Measurements from ENCODE around the gene GPR27.

Gene GPR27

DNA sequence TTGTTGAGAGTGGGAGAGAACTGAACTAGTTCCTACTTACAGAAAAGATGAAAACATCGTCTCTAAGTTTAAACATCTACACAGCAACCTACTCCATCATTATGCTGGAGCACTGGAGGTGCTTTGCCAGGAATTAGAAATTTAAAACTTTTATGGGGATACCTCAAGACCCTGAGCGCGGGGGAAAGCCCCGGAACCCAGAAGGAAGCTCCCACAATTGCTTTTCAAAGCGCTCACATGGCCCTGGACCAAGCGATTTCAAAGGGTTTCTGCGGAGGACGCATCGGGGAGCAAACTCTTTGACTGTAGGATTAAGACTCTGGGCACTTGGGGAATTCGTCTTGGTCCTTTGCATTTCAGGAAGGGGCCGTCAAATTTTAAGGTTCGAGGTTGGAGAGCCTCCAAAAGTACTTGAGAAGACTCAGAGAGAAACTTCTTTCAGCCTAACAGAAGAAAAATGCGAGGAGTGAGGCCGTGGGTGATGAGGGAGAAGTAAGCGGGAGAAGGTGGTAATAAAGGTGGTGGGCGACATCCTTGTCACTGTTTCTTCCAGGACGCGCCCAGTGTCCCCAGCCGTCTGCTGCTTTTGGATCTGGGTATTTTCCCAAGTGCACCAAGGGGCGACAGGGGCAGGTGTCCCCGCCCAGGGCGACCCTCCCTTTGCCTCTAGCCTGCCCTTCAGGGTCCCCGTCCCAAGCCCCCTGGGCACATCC lies 30.7 kb downstream of the GPR27 start:
- H3K36me3 ChIP-seq (ENCODE audit: control insufficient read depth, insufficient read depth, low read length), result no peaks in the 10 kb centered on the region
- H3K4me3 ChIP-seq (ENCODE audit: insufficient read depth, low read depth, low read length), result peak overlapping the region; percentile 40
- no peaks in the 10 kb centered on the region for H3K9me3 ChIP-seq (ENCODE audit: control insufficient read depth, low read length)
- no peak overlapping the region for H3K27ac ChIP-seq (ENCODE audit: insufficient read depth, low read depth, low read length, poor library complexity, severe bottlenecking)
- peaks cover 74% of the 10 kb centered on the region for H3K27me3 ChIP-seq (ENCODE audit: control insufficient read depth, insufficient read depth, low read length, poor library complexity, severe bottlenecking)
- WGBS, 2 experiments, result 1 to 3% methylated on average over 23 of the region's 23 CpGs
- peaks cover 13% of the 10 kb centered on the region for H3K4me1 ChIP-seq (ENCODE audit: control insufficient read depth, insufficient read depth, low read length)

DNA sequence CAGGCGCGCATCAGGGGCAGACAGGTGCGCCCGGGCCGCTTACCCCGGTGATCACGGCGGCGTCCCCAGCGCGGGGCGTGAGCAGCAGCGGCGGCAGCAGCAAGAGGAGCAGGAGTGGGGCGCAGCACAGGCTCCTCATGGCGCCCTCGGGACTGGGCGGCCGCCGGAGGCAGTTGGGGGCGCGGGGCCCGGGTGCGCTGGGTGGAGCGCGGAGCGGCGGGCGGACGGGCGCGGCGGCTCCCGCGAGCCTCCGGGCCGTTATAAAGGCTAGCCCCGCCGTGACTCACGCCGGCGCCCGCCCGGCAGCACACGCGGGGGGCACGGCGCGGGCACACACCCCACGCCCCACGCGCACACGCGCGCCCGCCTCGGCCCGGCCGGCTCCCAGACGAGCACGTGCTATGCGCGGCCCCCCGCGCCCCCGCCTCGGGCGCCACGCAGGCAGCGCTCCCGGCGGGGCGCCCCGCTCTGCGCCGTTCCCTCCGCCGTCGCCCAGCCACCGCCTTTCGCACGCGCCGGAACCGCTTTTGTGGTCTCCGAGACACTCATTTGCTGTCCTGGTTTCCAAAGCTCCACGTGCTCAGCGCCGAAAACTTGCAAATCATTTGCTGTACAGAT lies 31.4 kb downstream of the GPR27 start, which contains the start of gene PROK2:
PROK2 (minus strand) TSS at position 235 of the 618 bp plus-strand sequence; CDS start at position 139, 96 bp downstream.
- H3K9me3 ChIP-seq (ENCODE audit: control insufficient read depth, low read length), result no peaks in the 10 kb centered on the region
- peak within 1 kb of the TSS; percentile 40 for H3K4me3 ChIP-seq (ENCODE audit: insufficient read depth, low read depth, low read length)
- H3K27ac ChIP-seq (ENCODE audit: insufficient read depth, low read depth, low read length, poor library complexity, severe bottlenecking), result no peak within 1 kb of the TSS
- no peaks in the 10 kb centered on the region for H3K36me3 ChIP-seq (ENCODE audit: control insufficient read depth, insufficient read depth, low read length)
- peaks cover 13% of the 10 kb centered on the region for H3K4me1 ChIP-seq (ENCODE audit: control insufficient read depth, insufficient read depth, low read length)
- H3K27me3 ChIP-seq (ENCODE audit: control insufficient read depth, insufficient read depth, low read length, poor library complexity, severe bottlenecking), result peaks cover 70% of the 10 kb centered on the region
- 0% methylated on average over 89 of the region's 89 CpGs for WGBS, 2 experiments

DNA sequence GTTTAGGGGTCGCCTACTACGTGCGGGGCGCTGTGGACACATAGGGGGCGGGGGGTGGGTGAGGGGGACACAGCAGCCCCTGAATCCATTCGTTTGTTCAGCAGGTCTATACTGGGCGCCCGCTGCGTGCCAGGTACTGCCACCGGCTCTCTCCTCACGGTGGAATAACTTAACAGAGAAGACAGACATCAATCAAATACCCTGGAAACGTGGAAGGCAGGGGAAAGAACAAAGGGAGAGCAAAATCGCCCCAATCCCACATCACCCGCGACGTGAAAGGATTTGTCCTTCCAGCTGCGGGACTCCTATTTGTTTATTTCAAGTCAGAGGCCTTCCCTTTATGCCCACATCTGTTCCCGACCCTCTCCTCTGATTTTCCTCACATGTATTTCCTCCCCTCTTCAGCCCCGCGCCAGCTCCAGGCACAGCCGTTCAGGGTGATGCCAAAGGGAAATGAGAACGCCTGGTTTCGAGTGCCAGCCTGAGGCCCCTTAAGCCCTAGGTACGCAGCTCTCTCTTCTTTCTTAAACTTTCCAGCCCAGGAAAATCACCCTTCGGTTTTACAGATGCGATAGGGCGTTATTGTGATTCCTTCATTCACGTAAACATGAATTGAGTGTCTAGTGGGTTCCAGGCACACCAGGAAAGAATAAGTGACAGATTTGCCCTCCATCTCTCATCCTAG lies 32.0 kb downstream of the GPR27 start:
- H3K9me3 ChIP-seq (ENCODE audit: control insufficient read depth, low read length), result no peaks in the 10 kb centered on the region
- peaks cover 13% of the 10 kb centered on the region for H3K4me1 ChIP-seq (ENCODE audit: control insufficient read depth, insufficient read depth, low read length)
- no peaks in the 10 kb centered on the region for H3K36me3 ChIP-seq (ENCODE audit: control insufficient read depth, insufficient read depth, low read length)
- H3K27me3 ChIP-seq (ENCODE audit: control insufficient read depth, insufficient read depth, low read length, poor library complexity, severe bottlenecking), result peaks cover 68% of the 10 kb centered on the region
- WGBS, 2 experiments, result 20% methylated on average over 28 of the region's 28 CpGs
- H3K4me3 ChIP-seq (ENCODE audit: insufficient read depth, low read depth, low read length), result peak overlapping the region; percentile 40
- H3K27ac ChIP-seq (ENCODE audit: insufficient read depth, low read depth, low read length, poor library complexity, severe bottlenecking), result no peak overlapping the region

DNA sequence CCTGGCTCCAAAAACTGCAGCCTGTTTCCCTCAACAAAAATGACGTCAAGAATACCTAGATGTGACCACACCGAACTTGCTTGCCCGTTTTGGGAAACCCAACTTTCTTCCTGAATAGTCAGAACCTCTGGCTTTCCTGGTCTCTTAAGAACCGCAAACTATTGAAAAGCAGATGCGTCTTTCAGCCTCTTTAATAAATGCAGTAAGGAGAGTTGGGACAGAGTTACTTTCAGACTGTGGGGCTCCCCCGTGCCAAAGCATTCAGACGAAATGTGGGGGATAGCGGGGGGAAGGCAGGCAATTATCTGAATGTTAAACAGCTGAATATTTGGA lies 32.5 kb downstream of the GPR27 start:
- H3K9me3 ChIP-seq (ENCODE audit: control insufficient read depth, low read length), result no peaks in the 10 kb centered on the region
- H3K27me3 ChIP-seq (ENCODE audit: control insufficient read depth, insufficient read depth, low read length, poor library complexity, severe bottlenecking), result peaks cover 67% of the 10 kb centered on the region
- peaks cover 13% of the 10 kb centered on the region for H3K4me1 ChIP-seq (ENCODE audit: control insufficient read depth, insufficient read depth, low read length)
- H3K4me3 ChIP-seq (ENCODE audit: insufficient read depth, low read depth, low read length), result no peak overlapping the region
- 38 to 42% methylated on average over 8 of the region's 8 CpGs for WGBS, 2 experiments
- H3K36me3 ChIP-seq (ENCODE audit: control insufficient read depth, insufficient read depth, low read length), result no peaks in the 10 kb centered on the region
- H3K27ac ChIP-seq (ENCODE audit: insufficient read depth, low read depth, low read length, poor library complexity, severe bottlenecking), result no peak overlapping the region

DNA sequence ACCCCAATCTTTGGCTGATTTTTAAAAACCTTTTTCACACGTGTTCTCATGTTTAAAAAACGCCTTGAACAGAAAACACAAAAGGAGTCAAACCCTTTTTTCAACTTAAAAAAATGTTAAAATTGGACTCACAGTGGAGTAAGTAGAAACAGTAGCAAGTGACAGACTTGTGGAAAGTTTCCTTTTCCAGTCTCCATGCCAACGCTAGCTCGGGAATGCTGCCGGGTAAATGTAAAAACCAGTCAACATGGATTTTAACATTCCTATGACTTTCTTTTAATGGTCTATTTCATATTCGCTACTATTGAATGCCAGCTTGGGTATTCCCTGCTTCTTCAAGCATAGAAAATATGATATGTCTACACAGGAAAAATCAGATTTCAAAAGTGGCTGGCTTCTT lies 32.9 kb downstream of the GPR27 start:
- no peak overlapping the region for H3K4me3 ChIP-seq (ENCODE audit: insufficient read depth, low read depth, low read length)
- H3K27me3 ChIP-seq (ENCODE audit: control insufficient read depth, insufficient read depth, low read length, poor library complexity, severe bottlenecking), result peaks cover 64% of the 10 kb centered on the region
- H3K36me3 ChIP-seq (ENCODE audit: control insufficient read depth, insufficient read depth, low read length), result no peaks in the 10 kb centered on the region
- peaks cover 13% of the 10 kb centered on the region for H3K4me1 ChIP-seq (ENCODE audit: control insufficient read depth, insufficient read depth, low read length)
- no peak overlapping the region for H3K27ac ChIP-seq (ENCODE audit: insufficient read depth, low read depth, low read length, poor library complexity, severe bottlenecking)
- WGBS, 2 experiments, result 61 to 62% methylated on average over 6 of the region's 6 CpGs
- no peaks in the 10 kb centered on the region for H3K9me3 ChIP-seq (ENCODE audit: control insufficient read depth, low read length)

DNA sequence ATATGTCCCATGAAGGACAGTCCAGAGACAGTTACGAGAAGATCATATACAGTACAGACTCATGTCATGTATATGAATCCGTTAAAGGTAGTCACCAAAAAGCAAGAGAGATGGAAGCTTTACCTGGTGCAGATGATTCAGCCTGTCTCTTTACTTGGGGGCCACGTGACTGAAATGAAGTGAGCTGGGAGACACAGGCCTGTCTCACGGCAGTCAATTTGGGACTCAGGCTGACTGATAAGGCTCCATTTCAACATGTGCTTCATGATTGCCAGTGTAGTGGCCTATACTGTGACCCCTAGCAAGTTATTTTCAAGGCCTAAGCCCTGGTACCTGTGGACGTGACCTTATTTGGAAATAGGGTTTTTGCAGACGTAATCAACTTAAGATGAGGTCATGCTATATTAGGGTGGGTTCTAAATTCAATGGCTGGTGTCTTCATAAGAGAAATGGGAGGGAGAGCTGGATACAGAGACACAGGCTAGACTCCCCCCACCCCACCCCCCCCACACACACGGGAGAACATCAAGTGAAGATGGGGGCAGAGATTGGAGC lies 34.3 kb downstream of the GPR27 start:
- Histone ChIP-seq H3K9me3 (ENCODE audit: control insufficient read depth, low read length) (no peaks in the 10 kb centered on the region), H3K4me1 (ENCODE audit: control insufficient read depth, insufficient read depth, low read length) (peaks cover 11% of the 10 kb centered on the region), H3K36me3 (ENCODE audit: control insufficient read depth, insufficient read depth, low read length) (no peaks in the 10 kb centered on the region), H3K4me3 (ENCODE audit: insufficient read depth, low read depth, low read length) (no peak overlapping the region), H3K27me3 (ENCODE audit: control insufficient read depth, insufficient read depth, low read length, poor library complexity, severe bottlenecking) (peaks cover 50% of the 10 kb centered on the region), H3K27ac (ENCODE audit: insufficient read depth, low read depth, low read length, poor library complexity, severe bottlenecking) (no peak overlapping the region)
- 88 to 94% methylated on average over 6 to 7 of the region's 7 CpGs for WGBS, 2 experiments

DNA sequence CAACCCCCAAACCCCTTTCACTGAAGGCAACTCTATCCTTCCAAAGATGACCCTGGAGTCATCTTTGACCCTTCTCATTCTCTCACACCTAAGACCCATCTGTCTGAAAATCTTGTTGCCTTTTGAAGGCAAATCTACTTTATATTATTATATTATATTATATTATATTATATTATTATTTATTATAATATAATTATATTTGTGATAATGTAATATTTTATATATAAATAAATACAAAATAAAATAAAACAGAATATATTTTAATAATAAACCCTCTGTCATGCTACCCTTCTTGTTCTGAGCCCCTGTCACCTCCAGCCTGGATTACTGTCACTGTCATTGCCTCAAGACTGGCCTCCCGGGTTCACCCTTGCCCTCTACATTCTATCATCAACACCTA lies 36.3 kb downstream of the GPR27 start:
- Histone ChIP-seq H3K27me3 (ENCODE audit: control insufficient read depth, insufficient read depth, low read length, poor library complexity, severe bottlenecking) (peaks cover 30% of the 10 kb centered on the region), H3K27ac (ENCODE audit: insufficient read depth, low read depth, low read length, poor library complexity, severe bottlenecking) (no peak overlapping the region), H3K4me3 (ENCODE audit: insufficient read depth, low read depth, low read length) (no peak overlapping the region), H3K36me3 (ENCODE audit: control insufficient read depth, insufficient read depth, low read length) (no peaks in the 10 kb centered on the region), H3K9me3 (ENCODE audit: control insufficient read depth, low read length) (no peaks in the 10 kb centered on the region), H3K4me1 (ENCODE audit: control insufficient read depth, insufficient read depth, low read length) (peaks cover 9% of the 10 kb centered on the region)
- 90 to 96% methylated on average over 1 of the region's 1 CpG for WGBS, 2 experiments

DNA sequence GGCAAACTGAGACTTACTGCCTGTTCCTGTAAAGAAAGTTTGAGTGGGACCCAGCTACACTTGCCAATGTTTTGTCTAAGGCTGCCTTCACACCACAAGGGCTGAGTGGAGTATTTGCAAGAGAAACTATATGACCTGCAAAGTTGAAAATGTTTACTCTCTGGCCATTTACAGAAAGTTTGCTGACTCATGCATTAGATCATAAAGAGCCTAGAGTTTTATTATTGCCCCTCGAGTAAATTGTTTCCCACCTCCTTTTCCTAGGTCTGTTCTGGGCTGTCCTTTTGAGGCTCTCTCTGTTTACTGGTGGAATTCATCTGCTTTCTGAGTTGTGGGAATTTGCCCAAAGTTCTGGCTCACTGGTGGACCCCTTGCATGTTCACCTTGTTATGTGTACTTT lies 38.0 kb downstream of the GPR27 start:
- Histone ChIP-seq H3K27me3 (ENCODE audit: control insufficient read depth, insufficient read depth, low read length, poor library complexity, severe bottlenecking) (peaks cover 13% of the 10 kb centered on the region), H3K27ac (ENCODE audit: insufficient read depth, low read depth, low read length, poor library complexity, severe bottlenecking) (no peak overlapping the region), H3K9me3 (ENCODE audit: control insufficient read depth, low read length) (no peaks in the 10 kb centered on the region), H3K36me3 (ENCODE audit: control insufficient read depth, insufficient read depth, low read length) (no peaks in the 10 kb centered on the region), H3K4me1 (ENCODE audit: control insufficient read depth, insufficient read depth, low read length) (no peaks in the 10 kb centered on the region), H3K4me3 (ENCODE audit: insufficient read depth, low read depth, low read length) (no peak overlapping the region)
- WGBS, 2 experiments, result 75 to 97% methylated on average over 1 of the region's 1 CpG

DNA sequence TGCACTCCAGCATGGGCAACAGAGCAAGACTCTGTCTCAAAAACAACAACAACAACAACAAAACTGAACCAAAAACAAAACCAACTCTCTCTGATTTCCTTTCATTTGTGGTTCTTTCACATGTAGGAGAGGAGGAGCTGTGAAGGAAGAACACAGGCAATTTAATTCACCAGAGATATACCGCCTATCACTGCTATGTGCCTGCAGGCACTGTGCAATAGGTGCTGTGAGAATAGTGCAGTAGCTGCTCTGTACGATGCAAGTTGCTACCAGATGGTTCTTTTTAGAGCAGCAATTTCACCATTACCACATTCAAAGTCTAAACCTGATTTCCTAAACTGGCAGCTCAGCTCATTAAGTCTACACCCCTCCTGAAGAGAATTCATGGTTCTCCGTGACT lies 42.6 kb downstream of the GPR27 start:
- Histone ChIP-seq H3K4me3 (ENCODE audit: insufficient read depth, low read depth, low read length) (no peak overlapping the region), H3K27me3 (ENCODE audit: control insufficient read depth, insufficient read depth, low read length, poor library complexity, severe bottlenecking) (no peaks in the 10 kb centered on the region)
- WGBS, 2 experiments, result 89 to 96% methylated on average over 2 to 3 of the region's 3 CpGs

DNA sequence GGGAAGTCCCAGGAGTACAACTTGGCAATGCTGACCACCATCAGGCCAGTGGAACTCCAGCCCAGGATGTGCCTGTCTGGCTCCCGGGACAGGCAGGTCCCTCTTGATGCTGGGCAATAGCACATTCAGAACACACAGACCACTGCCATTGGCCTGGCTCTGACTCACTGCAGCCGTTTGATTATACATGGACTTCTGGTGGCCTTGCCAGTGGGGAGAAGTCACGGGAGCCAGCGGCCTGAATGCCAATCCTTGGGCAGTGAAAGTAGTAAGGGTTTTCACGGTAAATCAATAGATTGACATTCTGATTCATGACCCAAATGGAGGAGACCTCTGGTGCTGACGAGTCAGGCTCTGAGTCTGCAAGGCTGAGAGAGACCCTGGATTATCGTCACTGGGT lies 43.8 kb downstream of the GPR27 start:
- Histone ChIP-seq H3K27me3 (ENCODE audit: control insufficient read depth, insufficient read depth, low read length, poor library complexity, severe bottlenecking) (no peaks in the 10 kb centered on the region), H3K9me3 (ENCODE audit: control insufficient read depth, low read length) (no peaks in the 10 kb centered on the region), H3K36me3 (ENCODE audit: control insufficient read depth, insufficient read depth, low read length) (no peaks in the 10 kb centered on the region), H3K4me3 (ENCODE audit: insufficient read depth, low read depth, low read length) (no peak overlapping the region), H3K27ac (ENCODE audit: insufficient read depth, low read depth, low read length, poor library complexity, severe bottlenecking) (no peak overlapping the region), H3K4me1 (ENCODE audit: control insufficient read depth, insufficient read depth, low read length) (no peaks in the 10 kb centered on the region)
- WGBS, 2 experiments, result 94% methylated on average over 7 of the region's 7 CpGs

More for the DNA sequence above, 42.6 kb downstream of the GPR27 start:
- Histone ChIP-seq H3K9me3 (ENCODE audit: control insufficient read depth, low read length) (no peaks in the 10 kb centered on the region), H3K4me1 (ENCODE audit: control insufficient read depth, insufficient read depth, low read length) (no peaks in the 10 kb centered on the region), H3K36me3 (ENCODE audit: control insufficient read depth, insufficient read depth, low read length) (no peaks in the 10 kb centered on the region), H3K27ac (ENCODE audit: insufficient read depth, low read depth, low read length, poor library complexity, severe bottlenecking) (no peak overlapping the region)
